HG03378 (cell line): Measurements from ENCODE around the gene BMP6.
"Not testable (repeated sequence)": the region's sequence is repeated elsewhere in the genome, so short reads cannot be mapped to it uniquely, and the experiment has no call there.

Source experiments
- ATAC-seq: cut with Tn5 transposase; IDR thresholded peaks from one replicate; pipeline ENCODE4 v1.9.1; 2021; ENCODE audit warnings: mild to moderate bottlenecking, moderate library complexity; ENCODE audit not compliant: unreplicated experiment

The BMP6 gene

DNA sequence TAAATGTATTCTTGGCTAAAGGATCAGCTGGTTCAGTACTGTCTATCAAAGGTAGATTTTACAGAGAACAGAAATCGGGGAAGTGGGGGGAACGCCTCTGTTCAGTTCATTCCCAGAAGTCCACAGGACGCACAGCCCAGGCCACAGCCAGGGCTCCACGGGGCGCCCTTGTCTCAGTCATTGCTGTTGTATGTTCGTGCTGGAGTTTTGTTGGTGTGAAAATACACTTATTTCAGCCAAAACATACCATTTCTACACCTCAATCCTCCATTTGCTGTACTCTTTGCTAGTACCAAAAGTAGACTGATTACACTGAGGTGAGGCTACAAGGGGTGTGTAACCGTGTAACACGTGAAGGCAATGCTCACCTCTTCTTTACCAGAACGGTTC lies 154.8 kb downstream of the BMP6 start:
- ATAC-seq = no peak

DNA sequence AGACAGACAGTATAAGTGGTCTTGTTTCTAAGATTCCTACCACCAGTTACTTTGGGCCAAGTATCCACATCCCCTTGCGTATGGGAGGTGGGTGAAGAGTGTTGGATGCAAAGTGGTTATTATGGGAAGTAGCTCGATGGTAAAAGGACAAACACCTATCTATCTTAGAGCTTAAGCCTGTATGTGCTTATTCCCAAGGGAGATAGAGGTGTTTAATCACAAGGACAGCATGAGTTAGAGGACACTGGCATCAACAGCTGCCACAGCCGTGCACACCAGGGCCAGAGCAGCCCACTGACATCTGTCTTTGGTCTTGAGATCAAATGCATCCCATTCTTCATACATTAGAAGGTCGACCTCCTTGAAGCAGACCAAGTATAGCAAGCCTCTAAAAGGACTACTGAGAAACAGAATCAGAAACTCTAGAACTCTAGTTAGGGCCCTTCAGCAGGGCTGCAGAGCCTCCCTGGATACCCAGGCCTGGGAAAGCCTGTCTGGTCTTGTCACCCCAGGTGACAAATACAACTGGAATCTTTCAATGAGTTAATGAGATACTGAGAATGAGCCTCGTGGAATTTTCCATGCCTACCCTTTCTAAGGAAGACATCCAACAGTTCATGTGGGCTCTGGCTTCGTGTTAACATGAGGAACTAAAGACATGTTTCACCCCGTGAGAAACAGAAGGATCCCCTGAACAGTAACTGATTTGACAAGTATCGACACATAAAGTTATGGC lies 156.0 kb downstream of the BMP6 start:
- ATAC-seq = no peak

DNA sequence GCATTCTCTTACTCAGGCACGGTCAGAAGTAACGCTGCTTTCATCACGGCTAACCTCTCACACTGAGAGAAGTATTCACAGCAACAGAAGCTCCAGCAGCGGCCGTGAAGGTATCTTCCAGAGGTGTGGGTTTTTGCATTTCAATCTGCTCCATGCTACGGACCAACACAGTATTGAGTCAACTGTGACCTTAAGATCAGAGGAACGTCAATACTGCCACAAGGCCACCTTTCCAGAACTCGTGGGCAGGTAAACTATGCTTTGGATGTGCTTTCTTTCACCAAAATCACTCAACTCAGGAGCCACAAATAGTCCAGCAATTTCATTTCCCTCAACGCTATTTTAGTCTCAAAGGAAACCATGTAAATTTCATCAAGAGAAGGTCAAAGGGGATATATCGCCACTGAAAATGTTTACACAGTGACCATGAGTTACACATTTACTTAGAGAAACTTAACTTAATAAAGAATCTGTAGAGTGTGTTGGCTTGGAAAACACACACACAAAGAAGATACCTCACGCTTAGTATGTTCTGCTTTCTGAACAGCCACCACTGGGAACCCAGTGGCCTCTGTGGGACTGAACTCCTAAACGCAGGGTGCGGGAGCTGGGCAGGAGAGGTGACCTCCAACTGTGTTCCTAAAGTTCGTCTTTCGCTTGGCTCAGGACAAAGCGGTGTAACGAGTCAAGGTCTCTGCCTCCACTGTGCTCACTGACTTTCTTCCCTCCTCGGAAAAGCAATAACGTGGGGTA lies 156.8 kb downstream of the BMP6 start:
- no peak for ATAC-seq

- ATAC-seq = no peak
These were observed 157.5 kb downstream of the BMP6 start for GRCh38 chr6:7883381-7883780.

DNA sequence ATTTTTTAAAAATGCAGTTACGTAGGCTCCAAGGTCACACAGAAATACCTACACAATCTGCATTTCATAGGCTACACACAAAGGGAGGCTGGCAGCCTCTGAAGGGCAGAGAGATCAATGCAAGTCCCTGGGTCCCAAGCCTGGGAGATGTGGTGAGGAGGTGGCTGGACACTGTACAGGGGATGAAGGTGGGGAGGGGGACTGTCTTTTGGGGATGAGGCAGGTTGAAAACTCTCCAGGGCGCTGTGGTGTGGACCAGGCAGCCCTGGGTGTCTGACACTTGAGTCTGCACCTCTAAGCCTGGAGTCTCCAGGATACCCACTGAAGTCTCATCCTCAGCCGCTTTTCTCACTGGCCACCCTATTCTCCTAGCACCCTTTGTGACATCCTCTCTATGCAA lies 160.2 kb downstream of the BMP6 start:
- ATAC-seq = no peak

- no peak for ATAC-seq
These were observed 161.5 kb downstream of the BMP6 start for GRCh38 chr6:7887278-7887991.

GRCh38 chr6:7888587-7889357 lies 162.9 kb downstream of the BMP6 start:
- no peak for ATAC-seq

DNA sequence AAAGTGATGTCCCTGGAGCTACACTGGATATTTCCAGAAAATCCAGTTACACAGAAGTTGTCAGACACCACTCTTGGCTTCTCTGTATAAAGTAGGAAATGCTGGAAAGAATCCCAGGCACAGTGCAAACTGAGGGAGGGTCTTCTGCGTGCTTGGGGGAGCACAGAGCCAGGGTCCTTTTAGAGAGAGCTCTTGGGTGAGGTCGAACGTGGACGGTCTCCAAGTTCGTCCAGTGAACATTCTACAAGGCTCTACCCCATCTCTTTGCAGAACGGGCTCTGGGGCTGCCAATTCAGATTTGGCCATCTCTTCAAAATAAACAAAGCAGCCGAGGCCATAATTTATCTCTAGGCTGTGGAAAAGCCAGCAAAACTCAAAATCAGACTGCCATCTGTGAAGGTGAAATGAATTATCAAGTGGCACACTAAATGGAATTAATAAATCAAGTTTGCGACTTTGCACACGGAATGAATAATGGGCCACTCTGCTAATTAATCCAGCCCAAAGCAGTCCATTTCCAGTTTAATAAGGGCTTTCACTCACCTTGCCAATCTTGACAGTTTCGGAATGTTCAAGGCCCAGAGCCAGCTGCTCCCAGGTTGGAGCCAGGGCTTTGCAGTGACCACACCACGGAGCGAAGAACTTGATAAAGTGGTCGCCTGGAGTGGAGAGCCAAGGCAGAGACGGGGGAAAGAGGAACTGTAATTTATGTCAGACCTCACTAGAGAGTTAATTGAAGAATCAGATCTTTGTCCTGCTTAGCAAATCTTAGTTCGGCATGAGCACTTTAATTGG lies 165.4 kb downstream of the BMP6 start:
- ATAC-seq = no peak

DNA sequence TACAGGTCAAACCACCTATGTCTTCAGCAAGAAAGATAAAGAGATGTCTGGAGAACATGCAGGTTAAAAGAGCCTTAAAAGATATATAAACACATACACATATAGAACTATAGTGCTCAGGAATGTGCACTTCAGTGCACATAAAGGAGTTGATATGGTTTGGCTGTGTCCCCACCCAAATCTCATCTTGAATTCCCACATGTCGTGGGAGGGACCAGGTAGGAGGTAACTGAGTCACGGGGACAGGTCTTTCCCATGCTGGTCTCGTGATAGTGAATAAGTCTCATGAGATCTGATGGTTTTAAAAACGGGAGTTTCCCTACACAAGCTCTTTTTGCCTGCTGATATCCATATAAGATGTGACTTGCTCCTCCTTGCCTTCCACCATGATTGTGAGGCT lies 166.5 kb downstream of the BMP6 start:
- not testable (repeated sequence) for ATAC-seq

DNA sequence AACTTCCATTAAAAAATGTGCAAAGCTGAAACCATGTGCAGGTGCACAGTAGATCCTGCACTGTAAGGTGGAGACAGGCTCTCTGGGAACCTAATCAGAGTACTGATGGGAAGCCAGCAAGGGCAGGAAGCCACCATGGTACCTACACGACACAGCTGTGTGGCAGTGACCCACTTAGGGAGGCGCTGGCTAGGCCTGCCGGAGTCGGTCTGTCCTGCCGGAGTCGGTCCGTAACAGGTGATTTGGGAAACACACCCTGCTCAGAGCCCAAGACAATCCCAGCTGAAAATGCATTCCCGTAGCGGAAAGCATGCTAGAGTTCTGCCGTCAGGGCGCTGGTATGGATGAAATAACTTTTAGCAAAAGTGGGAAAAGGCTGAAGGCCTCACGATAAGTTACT lies 167.4 kb downstream of the BMP6 start:
- no peak for ATAC-seq

DNA sequence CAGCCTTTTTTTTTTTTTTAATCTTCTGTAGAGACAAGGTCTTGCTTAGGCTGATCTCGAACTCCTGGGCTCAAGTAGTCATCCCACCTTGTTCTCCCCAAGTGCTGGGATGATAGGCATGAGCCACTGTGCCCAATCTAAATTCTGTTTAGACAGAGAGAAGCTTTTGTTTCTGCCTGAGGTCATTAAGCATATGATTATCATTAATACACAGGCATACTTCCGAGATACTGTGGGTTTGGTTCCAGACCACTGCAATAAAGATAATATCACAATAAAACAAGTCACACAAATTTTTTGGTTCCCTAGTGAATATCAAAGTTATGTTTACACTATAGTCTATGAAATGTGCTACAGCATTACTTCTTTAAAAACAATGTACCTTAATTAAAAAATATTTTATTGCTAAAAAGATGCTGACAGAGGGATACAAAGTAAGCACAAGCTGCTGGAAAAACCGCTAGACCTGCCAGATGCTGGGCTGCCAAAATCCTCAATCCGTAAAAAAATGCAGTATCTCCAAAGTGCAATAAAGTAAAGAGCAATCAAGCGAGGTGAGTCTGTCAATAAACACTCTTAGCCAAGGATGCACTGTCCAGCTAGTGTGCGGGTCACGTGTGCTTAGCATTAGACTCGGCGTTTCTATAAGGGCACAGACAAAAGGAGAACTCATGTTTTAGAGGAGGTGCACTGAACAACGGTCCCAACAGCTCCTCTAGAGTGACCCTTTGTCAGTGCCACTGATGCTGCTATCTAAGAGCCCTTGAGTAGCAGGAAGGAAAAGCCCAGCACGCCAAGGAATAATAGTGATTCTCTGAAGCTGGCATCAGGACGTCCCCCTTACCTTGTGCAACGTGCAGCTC lies 168.6 kb downstream of the BMP6 start:
- ATAC-seq = no peak

DNA sequence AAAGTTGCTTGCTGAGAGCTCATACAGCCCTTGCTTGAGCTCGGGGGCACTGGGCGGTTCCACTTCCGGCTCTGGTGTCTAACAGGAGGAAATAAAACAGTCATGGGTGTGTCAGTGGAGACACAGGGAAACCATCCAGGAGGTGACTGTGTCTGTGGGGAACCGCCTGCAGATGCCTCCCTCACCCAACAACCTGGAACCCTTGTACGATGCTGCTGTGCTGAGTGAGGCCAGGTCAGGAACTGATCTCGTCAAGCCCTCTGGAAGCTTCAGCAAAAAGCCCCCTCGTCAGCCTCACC lies 169.2 kb downstream of the BMP6 start:
- ATAC-seq = no peak

DNA sequence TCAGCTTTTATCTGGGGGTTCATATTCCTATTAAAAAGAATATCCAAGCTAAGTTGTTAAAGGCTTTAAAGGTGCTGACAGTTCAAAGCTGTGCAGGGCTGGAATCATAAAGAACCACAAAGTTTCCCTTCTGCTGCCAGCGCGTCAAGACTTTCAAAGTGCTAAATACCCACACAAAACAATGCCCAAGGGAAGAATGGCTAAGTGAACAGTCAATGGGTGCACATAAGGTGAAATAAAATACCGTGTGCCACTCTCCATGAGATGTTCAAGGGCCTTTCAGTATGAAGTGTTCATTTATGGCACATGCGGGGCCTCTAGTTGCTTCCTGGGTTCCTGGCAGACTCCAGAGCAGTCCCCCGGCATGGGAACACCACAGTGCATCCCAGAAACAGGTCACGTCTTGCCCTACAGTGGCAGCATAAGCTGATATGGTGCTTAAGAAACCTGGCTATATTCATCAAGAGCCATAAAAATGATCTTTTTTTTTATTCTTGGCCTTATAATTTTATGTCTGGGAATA lies 170.6 kb downstream of the BMP6 start:
- ATAC-seq = no peak

DNA sequence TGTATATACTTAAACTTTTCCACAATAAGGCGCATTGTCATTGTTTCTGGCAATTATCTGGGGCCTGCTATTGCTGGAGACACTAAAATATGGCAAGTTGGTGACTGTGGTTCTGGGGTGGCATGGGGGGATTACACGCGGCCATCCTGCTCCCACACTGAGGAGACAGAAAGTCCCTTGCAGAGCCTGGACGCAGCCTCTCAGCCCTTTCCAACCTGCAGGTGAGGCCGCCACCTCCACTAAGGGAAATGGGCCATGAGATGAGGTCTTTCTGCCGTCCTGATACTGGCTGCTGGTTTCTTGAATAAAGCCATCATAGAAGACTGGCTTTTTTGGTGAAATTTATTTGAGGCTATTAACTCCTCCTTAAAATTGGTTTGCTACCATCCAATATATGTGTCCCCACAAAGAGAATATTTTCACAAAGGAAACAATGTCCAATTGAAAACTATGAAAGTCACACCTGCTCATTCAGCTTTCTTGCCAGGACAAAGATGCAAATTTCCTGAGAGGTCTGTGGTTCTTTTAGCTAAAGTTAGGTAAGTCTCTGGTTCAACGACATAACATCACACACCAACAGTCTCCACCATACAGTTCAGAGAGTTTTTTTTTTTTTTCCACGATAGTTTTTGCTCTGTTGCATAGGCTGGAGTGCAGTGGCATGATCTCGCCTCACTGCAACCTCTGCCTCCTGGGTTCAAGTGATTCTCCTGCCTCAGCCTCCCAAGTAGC lies 171.7 kb downstream of the BMP6 start:
- no peak for ATAC-seq

DNA sequence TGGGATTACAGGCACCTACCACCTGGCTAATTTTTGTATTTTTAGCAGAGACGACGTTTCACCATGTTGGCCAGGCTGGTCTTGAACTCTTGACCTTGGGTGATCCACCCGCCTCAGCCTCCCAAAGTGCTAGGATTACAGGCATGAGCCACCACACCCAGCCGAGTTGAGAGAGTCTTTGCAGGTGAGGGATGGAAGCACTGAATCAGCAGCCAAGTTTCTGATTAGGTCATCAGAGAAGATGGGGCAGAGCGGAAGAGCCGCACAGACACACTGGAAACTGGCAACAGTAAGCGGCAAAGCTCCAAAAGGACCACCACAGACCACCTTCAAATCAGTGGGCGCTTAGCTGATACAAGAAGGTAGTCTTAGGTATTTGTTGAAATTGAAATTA lies 172.3 kb downstream of the BMP6 start:
- not testable (repeated sequence) for ATAC-seq

DNA sequence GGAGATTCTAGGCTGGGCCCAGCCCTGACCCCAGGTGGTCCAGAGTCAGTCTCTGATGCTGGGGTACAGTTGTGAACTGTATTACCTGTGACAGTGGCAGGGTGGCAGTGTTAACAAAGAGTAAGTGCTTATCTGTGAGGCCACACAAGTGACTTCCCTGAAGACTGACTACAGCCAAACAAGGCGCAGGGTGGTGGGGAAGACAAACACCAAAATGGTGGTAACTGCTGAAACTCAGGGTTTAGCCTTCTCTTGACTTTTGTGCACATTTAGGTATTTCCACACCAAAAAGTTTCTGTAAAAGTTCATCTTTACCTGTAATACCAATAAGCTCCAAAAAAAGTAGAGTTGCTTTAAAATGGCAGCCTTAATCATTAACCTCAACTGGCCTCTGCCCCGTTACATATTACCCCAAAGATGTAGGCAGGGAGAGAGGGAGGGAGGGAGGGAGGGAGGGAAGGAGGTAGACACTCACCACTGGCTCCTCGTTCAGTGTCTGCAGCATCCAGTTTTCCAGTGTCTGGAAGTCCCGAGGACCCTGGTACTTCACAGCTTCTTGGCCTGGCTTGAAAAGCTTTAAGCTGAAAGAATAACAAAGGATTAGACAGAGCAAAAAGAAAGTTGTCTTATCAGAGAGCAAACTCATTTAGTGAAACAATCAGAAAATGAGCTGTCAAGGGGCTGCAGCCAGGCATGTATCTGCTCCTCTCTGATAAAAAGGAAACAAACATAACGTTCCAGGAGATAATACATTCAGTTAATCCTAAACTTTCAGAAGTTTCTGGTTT lies 173.4 kb downstream of the BMP6 start:
- ATAC-seq = no peak

DNA sequence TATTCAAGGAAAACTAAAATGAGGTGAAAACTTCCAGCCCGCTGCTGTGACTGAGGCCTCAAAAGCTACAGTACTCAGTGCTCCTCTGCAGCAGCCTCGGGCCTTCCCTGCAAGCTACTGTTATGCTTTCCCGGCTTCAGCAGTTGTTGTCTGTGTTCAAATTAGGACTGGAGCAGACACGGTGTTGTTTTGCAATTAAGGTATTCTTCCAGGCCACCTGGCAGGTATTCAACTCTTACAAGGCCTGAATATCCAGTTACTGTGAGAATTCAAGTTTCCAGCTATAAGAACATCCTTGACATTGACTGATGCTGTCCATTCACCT lies 174.0 kb downstream of the BMP6 start:
- ATAC-seq = no peak

DNA sequence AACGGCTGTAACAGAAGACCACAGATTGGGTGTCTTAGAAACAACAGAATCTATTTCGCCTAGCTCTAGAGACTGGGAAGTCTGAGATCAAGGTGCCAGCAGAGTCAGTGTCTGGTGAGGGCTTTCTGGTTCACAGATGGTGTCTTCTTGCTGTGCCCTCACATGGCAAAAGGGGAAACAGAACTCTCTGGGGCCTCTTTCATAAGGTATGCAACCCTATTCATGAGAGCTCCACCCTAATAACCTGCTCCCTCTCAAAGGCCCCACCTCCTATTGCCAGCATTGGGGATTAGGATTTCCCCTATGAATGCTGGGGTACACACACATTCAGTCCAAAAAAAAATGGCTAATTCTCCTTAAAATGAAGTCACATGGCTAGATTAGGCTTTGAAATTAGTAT lies 174.7 kb downstream of the BMP6 start:
- ATAC-seq = no peak
